Measurements from ENCODE around the gene TMEM244. TPM values are rescaled to one million over a fixed set of nuclear protein-coding genes. Genes with fewer than 3 reads are reported as not detected.

Gene TMEM244
- total RNA-seq, 4 donors from 2014 or later = not detected

DNA sequence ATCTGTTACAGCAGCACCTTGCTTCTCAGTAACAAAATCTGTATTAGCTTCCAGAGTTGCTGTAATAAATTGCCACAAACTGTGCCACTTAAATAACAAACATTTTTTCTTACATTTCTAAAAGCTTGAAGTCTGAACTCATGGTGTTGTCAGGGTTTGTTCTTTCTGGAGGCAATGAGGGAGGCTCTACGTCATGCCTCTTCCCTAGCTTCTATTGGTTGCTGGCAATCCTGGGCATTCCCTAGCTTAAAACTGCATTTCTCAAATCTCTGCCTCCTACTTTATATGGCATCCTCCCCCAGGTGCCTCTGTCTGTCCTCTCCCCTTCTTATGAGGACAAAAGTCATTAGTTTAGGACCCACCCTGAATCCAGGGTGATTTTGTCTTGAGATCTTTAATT is 41.6 kb upstream of the TMEM244 start:
- intact Hi-C loops (cut with DNase I) = no loop called here
- Histone ChIP-seq H3K9me3 (no peaks in the 10 kb centered on the region), H3K27ac (no peak overlapping the region), H3K4me3 (no peak overlapping the region), H3K27me3 (no peaks in the 10 kb centered on the region), H3K4me1 (peaks cover 0 to 6% (median 0%) of the 10 kb centered on the region in 3 donors), H3K36me3 (no peaks in the 10 kb centered on the region)
- WGBS, 2 donors = 89 to 92% methylated on average over 1 of the region's 1 CpG
- TF ChIP-seq POLR2A (IDR thresholded peaks at IDR 0.05) = no peak
- TF ChIP-seq, protein P1, sequence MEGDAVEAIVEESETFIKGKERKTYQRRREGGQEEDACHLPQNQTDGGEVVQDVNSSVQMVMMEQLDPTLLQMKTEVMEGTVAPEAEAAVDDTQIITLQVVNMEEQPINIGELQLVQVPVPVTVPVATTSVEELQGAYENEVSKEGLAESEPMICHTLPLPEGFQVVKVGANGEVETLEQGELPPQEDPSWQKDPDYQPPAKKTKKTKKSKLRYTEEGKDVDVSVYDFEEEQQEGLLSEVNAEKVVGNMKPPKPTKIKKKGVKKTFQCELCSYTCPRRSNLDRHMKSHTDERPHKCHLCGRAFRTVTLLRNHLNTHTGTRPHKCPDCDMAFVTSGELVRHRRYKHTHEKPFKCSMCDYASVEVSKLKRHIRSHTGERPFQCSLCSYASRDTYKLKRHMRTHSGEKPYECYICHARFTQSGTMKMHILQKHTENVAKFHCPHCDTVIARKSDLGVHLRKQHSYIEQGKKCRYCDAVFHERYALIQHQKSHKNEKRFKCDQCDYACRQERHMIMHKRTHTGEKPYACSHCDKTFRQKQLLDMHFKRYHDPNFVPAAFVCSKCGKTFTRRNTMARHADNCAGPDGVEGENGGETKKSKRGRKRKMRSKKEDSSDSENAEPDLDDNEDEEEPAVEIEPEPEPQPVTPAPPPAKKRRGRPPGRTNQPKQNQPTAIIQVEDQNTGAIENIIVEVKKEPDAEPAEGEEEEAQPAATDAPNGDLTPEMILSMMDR (IDR thresholded peaks at IDR 0.05) = no peak
- no peak for DNase-seq

DNA sequence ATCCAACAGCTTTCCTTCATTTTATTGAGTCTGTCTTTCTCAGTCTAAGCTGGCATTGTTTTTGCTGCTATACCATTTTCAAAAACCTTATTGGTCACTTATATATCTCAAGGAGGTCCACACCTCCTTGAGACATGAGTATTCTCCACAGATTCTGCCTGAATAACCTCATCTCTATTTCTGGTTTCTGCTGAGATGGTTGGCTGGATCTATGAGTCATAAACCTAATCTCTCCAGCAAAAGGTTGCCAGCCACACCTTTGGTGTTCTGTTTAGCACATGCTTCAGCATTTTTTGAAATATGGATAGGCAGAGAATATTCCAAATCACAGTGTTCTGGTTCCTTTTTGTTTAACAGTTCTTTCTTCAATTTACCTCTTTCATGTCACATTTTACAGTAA is 40.8 kb upstream of the TMEM244 start:
- H3K36me3 ChIP-seq = no peaks in the 10 kb centered on the region

GRCh38 chr6:129895692-129896091 is 34.6 kb upstream of the TMEM244 start:
- H3K36me3 ChIP-seq = no peaks in the 10 kb centered on the region
- no peak overlapping the region for H3K4me3 ChIP-seq
- DNase-seq = no peak
- no peak overlapping the region for H3K27ac ChIP-seq
- intact Hi-C loops (cut with DNase I) = no loop called here
- no peaks in the 10 kb centered on the region for H3K9me3 ChIP-seq
- TF ChIP-seq, protein P1 (IDR thresholded peaks at IDR 0.05) = no peak
- no peak for TF ChIP-seq POLR2A (IDR thresholded peaks at IDR 0.05)
- no peaks in the 10 kb centered on the region for H3K27me3 ChIP-seq
- no peaks in the 10 kb centered on the region for H3K4me1 ChIP-seq

More for the DNA sequence above, 40.8 kb upstream of the TMEM244 start:
- peaks cover 0 to 6% (median 0%) of the 10 kb centered on the region in 3 donors for H3K4me1 ChIP-seq
- no peak for DNase-seq
- TF ChIP-seq, protein P1 (IDR thresholded peaks at IDR 0.05) = no peak
- no peak for TF ChIP-seq POLR2A (IDR thresholded peaks at IDR 0.05)
- no peaks in the 10 kb centered on the region for H3K27me3 ChIP-seq
- no peaks in the 10 kb centered on the region for H3K9me3 ChIP-seq
- H3K4me3 ChIP-seq = no peak overlapping the region
- intact Hi-C loops (cut with DNase I) = no loop called here
- no peak overlapping the region for H3K27ac ChIP-seq

DNA sequence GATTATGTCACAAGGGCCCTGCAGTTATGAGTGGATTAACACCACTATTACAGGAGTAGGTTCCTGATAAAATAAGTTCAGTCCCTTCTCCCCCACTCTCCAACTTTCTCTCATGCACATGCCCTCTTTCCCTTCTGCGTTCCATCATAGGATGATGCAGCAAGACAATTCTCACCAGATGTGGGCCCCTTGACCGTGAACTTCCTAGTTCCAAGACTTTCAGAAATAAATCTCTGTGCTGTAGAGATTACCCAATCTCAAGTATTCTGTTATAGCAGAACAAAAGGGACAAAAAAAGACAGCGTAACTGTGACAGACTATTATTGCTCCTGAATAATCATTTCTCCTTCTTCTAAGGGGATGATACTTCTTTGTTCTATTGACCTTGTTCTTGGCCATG is 33.8 kb upstream of the TMEM244 start:
- no peaks in the 10 kb centered on the region for H3K9me3 ChIP-seq
- 80 to 94% methylated on average over 3 of the region's 3 CpGs for WGBS, 2 donors
- no peak overlapping the region for H3K27ac ChIP-seq
- intact Hi-C loops (cut with DNase I) = no loop called here
- TF ChIP-seq, protein P1 (IDR thresholded peaks at IDR 0.05) = no peak
- no peak for TF ChIP-seq POLR2A (IDR thresholded peaks at IDR 0.05)
- no peak overlapping the region for H3K4me3 ChIP-seq
- no peaks in the 10 kb centered on the region for H3K27me3 ChIP-seq
- no peaks in the 10 kb centered on the region for H3K36me3 ChIP-seq
- no peak for DNase-seq
- H3K4me1 ChIP-seq = peaks cover 0 to 4% (median 0%) of the 10 kb centered on the region in 3 donors

- H3K4me1 ChIP-seq = peaks cover 0 to 4% (median 0%) of the 10 kb centered on the region in 3 donors
- H3K27ac ChIP-seq = no peak overlapping the region
- TF ChIP-seq POLR2A (IDR thresholded peaks at IDR 0.05) = no peak
- TF ChIP-seq, protein P1 (IDR thresholded peaks at IDR 0.05) = peak in 4 of 6 experiments; percentile 16 to 51 (median 36)
- H3K4me3 ChIP-seq = no peak overlapping the region
- H3K9me3 ChIP-seq = no peaks in the 10 kb centered on the region
- no peaks in the 10 kb centered on the region for H3K36me3 ChIP-seq
- intact Hi-C loops (cut with DNase I) = no loop called here
- H3K27me3 ChIP-seq = no peaks in the 10 kb centered on the region
- no peak for DNase-seq
Measured at GRCh38 chr6:129893640-129894039, 32.5 kb upstream of the TMEM244 start.

Data from esophagus squamous epithelium (tissue), 5 donors.